HepG2 (cell line): Measurements from ENCODE around the gene GNA14. TPM values are rescaled to one million over a fixed set of nuclear protein-coding genes. Genes with fewer than 3 reads are reported as not detected.

ENCODE experiments used
- CC2D1A ChIP-seq: sonication (generic); formaldehyde crosslinking; IDR thresholded peaks from 2 replicates; pipeline ENCODE4 v1.8.1; 2023; ENCODE audit warnings: mild to moderate bottlenecking, missing genetic modification reagents
- NFIB ChIP-seq: sonication (generic); formaldehyde crosslinking; IDR thresholded peaks from 2 replicates; pipeline ENCODE4 v1.9.0; 2021; ENCODE audit warnings: missing genetic modification reagents, mild to moderate bottlenecking, borderline replicate concordance
- PRMT3 ChIP-seq: sonication (generic); formaldehyde crosslinking; IDR thresholded peaks from 2 replicates; pipeline ENCODE4 v1.8.1; 2022; ENCODE audit warnings: low read depth, mild to moderate bottlenecking, moderate library complexity, missing genetic modification reagents, borderline replicate concordance
- REL ChIP-seq: sonication (generic); formaldehyde crosslinking; conservative IDR thresholded peaks from 2 replicates; pipeline ENCODE4 v1.8.0; 2022; ENCODE audit warnings: mild to moderate bottlenecking, missing genetic modification reagents, moderate library complexity
- SATB2 ChIP-seq: sonication (generic); formaldehyde crosslinking; IDR thresholded peaks from 2 replicates; pipeline ENCODE4 v1.5.0; 2020; ENCODE audit warnings: missing genetic modification reagents
- SRSF4 ChIP-seq: fragments of 200-400 bp; formaldehyde crosslinking; IDR thresholded peaks from one replicate; pipeline ENCODE4 v1.6.1; 2018; ENCODE audit warnings: mild to moderate bottlenecking, low read depth, low read length, moderate library complexity; ENCODE audit not compliant: poor library complexity, severe bottlenecking
- STAT5B ChIP-seq: sonication (generic); formaldehyde crosslinking; IDR thresholded peaks from 2 replicates; pipeline ENCODE4 v1.4.0; 2020; ENCODE audit warnings: missing genetic modification reagents
- TMF1 ChIP-seq: sonication (generic); formaldehyde crosslinking; IDR thresholded peaks from 2 replicates; pipeline ENCODE4 v1.8.1; 2022; ENCODE audit warnings: low read depth, missing genetic modification reagents
- polyA plus RNA-seq, 8 experiments: library from polyadenylated mRNA; depleted of rRNA in 3 of 8; stranded (reverse) in 7 of 8; unstranded in 1 of 8; fragments of >200 nt; fragmentation: Illumina TruSeq in 4 of 8; extraction: Trizol in 4 of 8; gene quantifications; 2 replicates each; pipeline versions ENCODE4 v1.2.1 to v1.2.3, GENCODE V29; 2011 to 2016; ENCODE audit warnings: low read depth in 4 of 8, missing spikeins in 1 of 8, mixed read lengths in 1 of 8; ENCODE audit not compliant: insufficient read depth in 1 of 8
- total RNA-seq, 5 experiments: library from RNA; depleted of rRNA; stranded (reverse); fragments of >200 nt; fragmentation: Illumina TruSeq; extraction: Trizol; gene quantifications; 2 replicates each; pipeline ENCODE4 v1.2.3, GENCODE V29; 2016; ENCODE audit warnings: low read depth in 1 of 5
- TF ChIP-seq, protein P1 (sequence below): sonication (generic); formaldehyde crosslinking; IDR thresholded peaks from 2 replicates; pipeline ENCODE4 v1.4.0; 2020; ENCODE audit warnings: missing genetic modification reagents, mild to moderate bottlenecking, borderline replicate concordance
- TF ChIP-seq, protein P2 (sequence below), 2 experiments: sonication (generic) in 1 of 2; formaldehyde crosslinking in 1 of 2; IDR thresholded peaks; 2 replicates each; pipeline versions ENCODE4 v1.5.1 to v1.6.1; 2011 to 2020; ENCODE audit warnings: borderline replicate concordance in 1 of 2, low read depth in 1 of 2, low read length in 1 of 2, mild to moderate bottlenecking in 1 of 2, missing genetic modification reagents in 1 of 2, moderate library complexity in 1 of 2

The GNA14 gene
- total and polyA plus RNA-seq, 2 of the 13 experiments (the other 11 are each of a cell fraction or from before 2014, with no cell fraction given): not detected

GRCh38 chr9:77391834-77392233, 256.3 kb downstream of the GNA14 start (continued):
- TF ChIP-seq, protein P1, sequence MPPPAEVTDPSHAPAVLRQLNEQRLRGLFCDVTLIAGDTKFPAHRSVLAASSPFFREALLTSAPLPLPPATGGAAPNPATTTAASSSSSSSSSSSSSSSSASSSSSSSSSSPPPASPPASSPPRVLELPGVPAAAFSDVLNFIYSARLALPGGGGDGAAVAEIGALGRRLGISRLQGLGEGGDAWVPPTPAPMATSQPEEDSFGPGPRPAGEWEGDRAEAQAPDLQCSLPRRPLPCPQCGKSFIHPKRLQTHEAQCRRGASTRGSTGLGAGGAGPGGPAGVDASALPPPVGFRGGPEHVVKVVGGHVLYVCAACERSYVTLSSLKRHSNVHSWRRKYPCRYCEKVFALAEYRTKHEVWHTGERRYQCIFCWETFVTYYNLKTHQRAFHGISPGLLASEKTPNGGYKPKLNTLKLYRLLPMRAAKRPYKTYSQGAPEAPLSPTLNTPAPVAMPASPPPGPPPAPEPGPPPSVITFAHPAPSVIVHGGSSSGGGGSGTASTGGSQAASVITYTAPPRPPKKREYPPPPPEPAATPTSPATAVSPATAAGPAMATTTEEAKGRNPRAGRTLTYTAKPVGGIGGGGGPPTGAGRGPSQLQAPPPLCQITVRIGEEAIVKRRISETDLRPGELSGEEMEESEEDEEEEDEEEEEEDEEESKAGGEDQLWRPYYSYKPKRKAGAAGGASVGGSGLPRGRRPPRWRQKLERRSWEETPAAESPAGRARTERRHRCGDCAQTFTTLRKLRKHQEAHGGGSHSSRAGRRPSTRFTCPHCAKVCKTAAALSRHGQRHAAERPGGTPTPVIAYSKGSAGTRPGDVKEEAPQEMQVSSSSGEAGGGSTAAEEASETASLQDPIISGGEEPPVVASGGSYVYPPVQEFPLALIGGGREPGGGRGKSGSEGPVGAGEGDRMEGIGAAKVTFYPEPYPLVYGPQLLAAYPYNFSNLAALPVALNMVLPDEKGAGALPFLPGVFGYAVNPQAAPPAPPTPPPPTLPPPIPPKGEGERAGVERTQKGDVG: no peak
- TF ChIP-seq TMF1 (CRISPR knock-in tag) (no peak), NFIB (CRISPR knock-in tag) (no peak), REL (no peak), SATB2 (CRISPR knock-in tag) (no peak), STAT5B (CRISPR knock-in tag) (no peak), CC2D1A (CRISPR knock-in tag) (no peak), PRMT3 (CRISPR knock-in tag) (no peak), SRSF4 (no peak)
- TF ChIP-seq, protein P2, sequence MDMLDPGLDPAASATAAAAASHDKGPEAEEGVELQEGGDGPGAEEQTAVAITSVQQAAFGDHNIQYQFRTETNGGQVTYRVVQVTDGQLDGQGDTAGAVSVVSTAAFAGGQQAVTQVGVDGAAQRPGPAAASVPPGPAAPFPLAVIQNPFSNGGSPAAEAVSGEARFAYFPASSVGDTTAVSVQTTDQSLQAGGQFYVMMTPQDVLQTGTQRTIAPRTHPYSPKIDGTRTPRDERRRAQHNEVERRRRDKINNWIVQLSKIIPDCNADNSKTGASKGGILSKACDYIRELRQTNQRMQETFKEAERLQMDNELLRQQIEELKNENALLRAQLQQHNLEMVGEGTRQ (IDR thresholded peaks at IDR 0.05; ENCODE audit: low read depth, low read length): no peak
- TF ChIP-seq, protein P2 (CRISPR knock-in tag; IDR thresholded peaks at IDR 0.05; ENCODE audit: borderline replicate concordance): no peak
